Muscle layer of duodenum (tissue), 2 donors: ENCODE results near the gene SPO11.

ENCODE experiments used
- H3K27ac ChIP-seq: one replicate; pipeline ENCODE4 v1.7.0; 2013; ENCODE audit warnings: mild to moderate bottlenecking, low read length
- H3K27me3 ChIP-seq: one replicate; pipeline ENCODE4 v1.7.0; 2013; ENCODE audit warnings: low read depth, mild to moderate bottlenecking, control low read depth, low read length
- H3K36me3 ChIP-seq, 2 donors: one replicate each; pipeline ENCODE4 v1.7.0; 2013; ENCODE audit warnings: low read length in 2 of 2, control low read depth in 1 of 2, mild to moderate bottlenecking in 1 of 2; ENCODE audit not compliant: insufficient read depth in 2 of 2, control insufficient read depth in 1 of 2
- H3K4me1 ChIP-seq, 2 donors: one replicate each; pipeline ENCODE4 v1.7.0; 2013; ENCODE audit warnings: low read length in 2 of 2, mild to moderate bottlenecking in 2 of 2, control low read depth in 1 of 2, moderate library complexity in 1 of 2; ENCODE audit not compliant: insufficient read depth in 2 of 2, control insufficient read depth in 1 of 2
- H3K4me3 ChIP-seq, 2 donors: one replicate each; pipeline ENCODE4 v1.7.0; 2013; ENCODE audit warnings: low read length in 2 of 2, low read depth in 1 of 2, mild to moderate bottlenecking in 1 of 2
- H3K9me3 ChIP-seq, 2 donors: one replicate each; pipeline ENCODE4 v1.7.0; 2013; ENCODE audit warnings: low read length in 2 of 2, control low read depth in 1 of 2, mild to moderate bottlenecking in 1 of 2; ENCODE audit not compliant: control insufficient read depth in 1 of 2
- donor health status: healthy.

SPO11 gene

GRCh38 chr20:57380081-57380750, 50.6 kb downstream of the SPO11 start:
- peaks cover 35 to 50% of the 10 kb centered on the region in 2 donors for H3K36me3 ChIP-seq
- no peak overlapping the region for H3K27ac ChIP-seq
- H3K27me3 ChIP-seq = no peaks in the 10 kb centered on the region
- H3K4me1 ChIP-seq = no peaks in the 10 kb centered on the region
- no peaks in the 10 kb centered on the region for H3K9me3 ChIP-seq
- no peak overlapping the region for H3K4me3 ChIP-seq

DNA sequence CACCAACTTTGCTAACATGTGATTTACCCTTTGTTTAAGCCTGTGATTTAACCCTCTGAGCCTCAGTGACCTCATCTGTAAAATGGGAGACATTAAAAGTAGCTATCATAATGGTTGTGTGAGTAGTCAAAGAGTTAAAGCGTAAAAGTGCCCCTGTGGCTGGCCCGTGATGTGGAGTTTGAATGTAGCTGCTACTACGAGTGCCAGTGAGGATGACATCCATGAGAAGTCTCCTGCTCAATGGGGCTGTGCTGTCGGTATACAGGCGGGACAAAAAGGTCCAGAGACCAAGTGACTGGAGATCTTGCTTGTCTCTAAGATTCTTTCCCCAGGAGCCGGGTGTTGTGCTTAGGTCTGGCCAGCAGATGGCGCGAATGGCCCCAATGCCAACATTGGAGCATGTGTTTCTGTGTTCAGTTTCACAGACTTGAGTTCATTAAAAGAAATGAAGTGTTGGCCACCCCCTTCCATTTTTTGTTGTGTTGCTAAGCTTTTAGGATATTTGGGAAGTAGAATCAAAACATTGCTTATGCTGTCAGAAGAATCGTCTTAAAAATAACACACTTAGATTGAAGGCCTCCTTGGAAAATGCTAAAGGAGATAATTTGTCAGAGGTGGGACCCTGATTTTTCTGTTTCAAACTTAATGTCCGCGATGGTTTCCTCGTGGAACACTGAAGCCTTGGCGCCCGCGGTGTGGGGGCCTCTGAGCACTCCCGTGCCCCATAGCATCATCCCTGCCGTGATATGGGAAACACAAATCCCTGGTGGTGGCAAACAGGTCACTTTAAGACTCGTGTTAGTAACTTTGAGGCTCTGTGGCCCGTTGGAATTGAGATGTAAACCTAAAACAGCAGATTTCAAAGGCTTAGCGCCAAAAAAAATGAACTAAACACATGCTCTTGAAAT, 52.2 kb downstream of the SPO11 start:
- Histone ChIP-seq H3K27ac (no peak overlapping the region), H3K4me3 (no peak overlapping the region), H3K9me3 (no peaks in the 10 kb centered on the region), H3K27me3 (no peaks in the 10 kb centered on the region), H3K36me3 (peaks cover 22 to 34% of the 10 kb centered on the region in 2 donors), H3K4me1 (no peaks in the 10 kb centered on the region)

GRCh38 chr20:57382516-57382915, 52.9 kb downstream of the SPO11 start:
- Histone ChIP-seq H3K4me3 (no peak overlapping the region), H3K36me3 (peaks cover 17 to 29% of the 10 kb centered on the region in 2 donors), H3K4me1 (no peaks in the 10 kb centered on the region), H3K27me3 (no peaks in the 10 kb centered on the region), H3K9me3 (no peaks in the 10 kb centered on the region), H3K27ac (no peak overlapping the region)

DNA sequence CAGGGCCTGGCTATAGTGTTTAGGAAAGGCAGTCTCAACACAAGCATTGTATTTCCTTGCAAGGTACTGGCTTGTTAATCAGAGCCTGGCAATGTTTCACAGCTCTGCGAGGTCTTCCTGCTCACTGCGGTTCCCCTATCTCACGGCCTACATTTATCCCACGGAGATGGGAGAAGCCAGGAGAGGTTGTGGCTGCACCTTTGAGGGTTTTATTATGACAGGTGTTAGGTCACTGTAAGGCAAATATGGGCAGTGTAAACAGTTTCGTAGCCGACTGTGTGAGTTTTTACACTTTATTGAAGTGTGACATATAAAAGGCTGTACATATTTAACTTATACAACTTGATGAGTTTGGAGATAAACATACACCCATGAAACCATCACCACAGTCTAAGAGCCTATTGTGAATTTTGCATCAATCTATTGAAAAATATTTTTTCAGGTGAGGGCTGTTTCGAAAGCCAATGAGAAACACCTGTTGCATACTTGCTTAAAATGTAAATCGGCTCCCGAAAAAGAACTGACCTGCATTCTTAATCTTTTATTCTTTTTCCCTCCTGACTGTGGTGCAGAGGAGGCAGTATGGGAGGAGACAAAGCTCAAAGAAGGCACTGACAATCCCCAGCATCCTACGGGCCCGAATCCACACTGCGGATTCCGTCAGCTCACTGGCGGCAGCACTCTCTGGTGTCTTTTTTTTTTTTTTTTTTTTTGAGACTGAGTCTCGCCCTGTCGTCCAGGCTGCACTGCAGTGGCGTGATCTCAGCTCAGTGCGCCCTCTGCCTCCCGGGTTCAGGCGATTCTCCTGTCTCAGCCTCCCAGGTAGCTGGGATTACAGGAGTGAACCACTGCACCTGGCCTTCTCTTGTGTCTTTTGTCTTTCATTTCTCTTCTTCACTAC, 54.1 kb downstream of the SPO11 start:
- no peaks in the 10 kb centered on the region for H3K27me3 ChIP-seq
- no peak overlapping the region for H3K27ac ChIP-seq
- H3K36me3 ChIP-seq = peaks cover 8 to 17% of the 10 kb centered on the region in 2 donors
- no peak overlapping the region for H3K4me3 ChIP-seq
- no peaks in the 10 kb centered on the region for H3K9me3 ChIP-seq
- H3K4me1 ChIP-seq = no peaks in the 10 kb centered on the region

GRCh38 chr20:57384486-57384885, 54.9 kb downstream of the SPO11 start:
- Histone ChIP-seq H3K4me3 (no peak overlapping the region), H3K36me3 (peaks cover under 1 to 12% of the 10 kb centered on the region in 2 donors), H3K9me3 (no peaks in the 10 kb centered on the region), H3K27ac (no peak overlapping the region), H3K4me1 (peaks cover 0 to under 1% of the 10 kb centered on the region in 2 donors), H3K27me3 (no peaks in the 10 kb centered on the region)

GRCh38 chr20:57384953-57385761, 55.6 kb downstream of the SPO11 start:
- H3K9me3 ChIP-seq = no peaks in the 10 kb centered on the region
- H3K27me3 ChIP-seq = no peaks in the 10 kb centered on the region
- no peak overlapping the region for H3K4me3 ChIP-seq
- H3K36me3 ChIP-seq = peaks cover 0 to 7% of the 10 kb centered on the region in 2 donors
- H3K4me1 ChIP-seq = peaks cover 0 to 7% of the 10 kb centered on the region in 2 donors
- no peak overlapping the region for H3K27ac ChIP-seq

GRCh38 chr20:57385940-57386339, 56.3 kb downstream of the SPO11 start:
- H3K4me3 ChIP-seq = no peak overlapping the region
- peaks cover 0 to 14% of the 10 kb centered on the region in 2 donors for H3K4me1 ChIP-seq
- no peak overlapping the region for H3K27ac ChIP-seq
- no peaks in the 10 kb centered on the region for H3K36me3 ChIP-seq
- no peaks in the 10 kb centered on the region for H3K9me3 ChIP-seq
- no peaks in the 10 kb centered on the region for H3K27me3 ChIP-seq

- no peak overlapping the region for H3K4me3 ChIP-seq
- H3K9me3 ChIP-seq = no peaks in the 10 kb centered on the region
- H3K27me3 ChIP-seq = no peaks in the 10 kb centered on the region
- H3K4me1 ChIP-seq = peaks cover 0 to 14% of the 10 kb centered on the region in 2 donors
- no peak overlapping the region for H3K27ac ChIP-seq
- no peaks in the 10 kb centered on the region for H3K36me3 ChIP-seq
Observed at GRCh38 chr20:57386762-57387161, 57.2 kb downstream of the SPO11 start.

DNA sequence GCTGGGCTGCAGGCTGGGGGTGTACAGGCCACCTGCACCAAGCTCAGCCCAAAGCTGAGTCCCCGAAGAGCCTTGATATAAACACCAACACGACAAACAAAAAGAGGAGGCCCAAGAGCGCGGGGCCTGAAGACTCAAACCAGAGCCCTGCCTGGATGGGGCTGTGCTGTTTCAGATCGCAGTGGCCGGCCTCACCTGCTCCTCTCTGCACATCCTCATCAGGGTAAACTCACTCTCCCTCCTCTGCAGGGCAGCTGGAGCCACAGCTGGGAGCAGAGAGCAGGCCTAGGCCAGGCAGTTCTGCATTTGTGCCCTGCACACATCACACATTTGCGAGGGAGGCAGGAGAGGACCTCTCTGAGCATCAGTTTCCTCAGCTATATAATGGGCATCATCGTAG, 57.9 kb downstream of the SPO11 start:
- H3K9me3 ChIP-seq = no peaks in the 10 kb centered on the region
- H3K27ac ChIP-seq = no peak overlapping the region
- H3K27me3 ChIP-seq = no peaks in the 10 kb centered on the region
- no peaks in the 10 kb centered on the region for H3K36me3 ChIP-seq
- peaks cover 0 to 18% of the 10 kb centered on the region in 2 donors for H3K4me1 ChIP-seq
- no peak overlapping the region for H3K4me3 ChIP-seq

GRCh38 chr20:57387945-57388371, 58.4 kb downstream of the SPO11 start:
- no peak overlapping the region for H3K4me3 ChIP-seq
- H3K4me1 ChIP-seq = peaks cover 4 to 23% of the 10 kb centered on the region in 2 donors
- H3K36me3 ChIP-seq = no peaks in the 10 kb centered on the region
- no peaks in the 10 kb centered on the region for H3K9me3 ChIP-seq
- no peak overlapping the region for H3K27ac ChIP-seq
- no peaks in the 10 kb centered on the region for H3K27me3 ChIP-seq
